A549 (cell line): ENCODE results near the gene ZHX3. TPM values are rescaled to one million over a fixed set of nuclear protein-coding genes. Genes with fewer than 3 reads are reported as not detected.

Experiments used
- ATAC-seq, 2 experiments: fragments of 200-7000 bp in 1 of 2; fragments of >200 bp in 1 of 2; cut with Nextera tagmentation in 1 of 2; cut with Tn5 transposase in 1 of 2; 3 replicates each; pipeline versions ENCODE4 v1.8.0 to v1.9.1; 2018 to 2020; ENCODE audit warnings: mild to moderate bottlenecking in 1 of 2, moderate library complexity in 1 of 2
- CTCF ChIA-PET: fragments of 300-600 bp; sonication (Branson Sonifier 250); formaldehyde crosslinking; extraction: SDS; loops from one replicate; lab custom pipeline; 2021; ENCODE audit warnings: antibody characterized with exemption, inconsistent platforms; lab: Yijun Ruan, JAX
- POLR2A ChIA-PET: fragments of 350-600 bp; formaldehyde crosslinking; extraction: SDS; loops from one replicate; lab custom pipeline; 2021; ENCODE audit warnings: antibody characterized with exemption, inconsistent platforms; lab: Yijun Ruan, JAX
- DNase-seq, 2 experiments: peaks; one replicate each; pipeline versions ENCODE4 v3.0.0 to v3.0.0-alpha.2; 2011 to 2016; ENCODE audit warnings: low read depth in 1 of 2, low spot score in 1 of 2
- FAIRE-seq: peaks from 2 replicates; lab custom pipeline; 2011; peaks lifted over from hg19 to GRCh38; lab: Jason Lieb, UNC
- H3K27ac ChIP-seq, 2 experiments: fragments of >200 bp; sonication (Bioruptor Twin); formaldehyde crosslinking; 3 replicates each; pipeline ENCODE4 v1.5.1; 2016 to 2017
- H3K4me1 ChIP-seq: fragments of >200 bp; sonication (Bioruptor Twin); formaldehyde crosslinking; 3 replicates; pipeline ENCODE4 v1.6.1; 2016
- H3K4me2 ChIP-seq: fragments of >200 bp; sonication (Bioruptor Twin); formaldehyde crosslinking; 3 replicates; pipeline ENCODE4 v1.6.1; 2016
- H3K4me3 ChIP-seq: fragments of >200 bp; sonication (Bioruptor Twin); formaldehyde crosslinking; 3 replicates; pipeline ENCODE4 v1.5.1; 2016
- H3K9me3 ChIP-seq: fragments of >200 bp; sonication (Bioruptor Twin); formaldehyde crosslinking; 3 replicates; pipeline ENCODE4 v1.6.1; 2016
- BCL3 ChIP-seq: fragments of >200 bp; sonication (Bioruptor Twin); formaldehyde crosslinking; IDR thresholded peaks from 3 replicates; pipeline ENCODE4 v1.6.1; 2016
- BHLHE40 ChIP-seq: IDR thresholded peaks from 2 replicates; pipeline ENCODE4 v1.6.1; 2012; ENCODE audit warnings: low read depth, low read length, inconsistent platforms
- CTCF ChIP-seq: fragments of >200 bp; sonication (Bioruptor Twin); formaldehyde crosslinking; IDR thresholded peaks from 3 replicates; pipeline ENCODE4 v1.5.1; 2016
- EHF ChIP-seq: fragments of 250-450 bp; sonication (Bioruptor Pico); IDR thresholded peaks from 2 replicates; pipeline ENCODE4 v1.5.0; 2020; ENCODE audit warnings: mild to moderate bottlenecking
- ELK1 ChIP-seq: fragments of 150-350 bp; IDR thresholded peaks from 2 replicates; pipeline ENCODE4 v1.6.1; 2014; ENCODE audit warnings: low read depth, mild to moderate bottlenecking, low read length
- FOXS1 ChIP-seq: fragments of 250-450 bp; sonication (Bioruptor Pico); IDR thresholded peaks from 2 replicates; pipeline ENCODE4 v1.5.0; 2020; ENCODE audit warnings: mild to moderate bottlenecking, moderate library complexity
- GATA3 ChIP-seq: IDR thresholded peaks from 2 replicates; pipeline ENCODE4 v1.6.1; 2012; ENCODE audit warnings: borderline replicate concordance
- HMGXB4 ChIP-seq: fragments of 250-450 bp; sonication (Bioruptor Pico); IDR thresholded peaks from 2 replicates; pipeline ENCODE4 v1.5.0; 2021; ENCODE audit warnings: mild to moderate bottlenecking, moderate library complexity, borderline replicate concordance
- HOXB13 ChIP-seq: fragments of 250-450 bp; sonication (Bioruptor Pico); IDR thresholded peaks from 2 replicates; pipeline ENCODE4 v1.5.0; 2020; ENCODE audit warnings: low read depth, mild to moderate bottlenecking, moderate library complexity
- HOXB5 ChIP-seq: fragments of 250-450 bp; sonication (Bioruptor Pico); IDR thresholded peaks from 2 replicates; pipeline ENCODE4 v1.5.0; 2020; ENCODE audit warnings: mild to moderate bottlenecking, moderate library complexity
- NFE2L2 ChIP-seq: fragments of 150-350 bp; conservative IDR thresholded peaks from 2 replicates; pipeline ENCODE4 v1.6.1; 2014; ENCODE audit warnings: low read length
- POLR2A ChIP-seq: IDR thresholded peaks from 2 replicates; pipeline ENCODE4 v1.6.1; 2012; ENCODE audit warnings: mild to moderate bottlenecking, low read length
- RAD21 ChIP-seq, 2 experiments: fragments of >200 bp in 1 of 2; sonication (Bioruptor Twin) in 1 of 2; formaldehyde crosslinking in 1 of 2; IDR thresholded peaks in 1 of 2; conservative IDR thresholded peaks in 1 of 2; 2 replicates in 1 of 2; 3 replicates in 1 of 2; pipeline ENCODE4 v1.6.1; 2012 to 2018; ENCODE audit warnings: inconsistent platforms in 1 of 2
- RARB ChIP-seq: fragments of 250-450 bp; sonication (Bioruptor Pico); IDR thresholded peaks from 2 replicates; pipeline ENCODE4 v1.8.0; 2021; ENCODE audit warnings: mild to moderate bottlenecking, moderate library complexity
- REST ChIP-seq: fragments of 200-600 bp; sonication (generic); IDR thresholded peaks from 2 replicates; pipeline ENCODE4 v1.6.1; 2016; ENCODE audit warnings: antibody characterized with exemption, mild to moderate bottlenecking, moderate library complexity
- RNF2 ChIP-seq: fragments of 200-600 bp; sonication (generic); IDR thresholded peaks from 2 replicates; pipeline ENCODE4 v1.6.1; 2016; ENCODE audit warnings: low read depth, mild to moderate bottlenecking, antibody characterized with exemption, moderate library complexity, borderline replicate concordance
- SMC3 ChIP-seq: fragments of >200 bp; sonication (Bioruptor Twin); formaldehyde crosslinking; IDR thresholded peaks from 3 replicates; pipeline ENCODE4 v1.6.1; 2018; ENCODE audit warnings: inconsistent platforms
- SREBF2 ChIP-seq: fragments of 450-650 bp; IDR thresholded peaks from 2 replicates; pipeline ENCODE4 v1.6.1; 2014; ENCODE audit warnings: mild to moderate bottlenecking, moderate library complexity
- TP53 ChIP-seq: fragments of 250-450 bp; sonication (Bioruptor Pico); IDR thresholded peaks from 2 replicates; pipeline ENCODE4 v1.5.0; 2021; ENCODE audit warnings: mild to moderate bottlenecking, moderate library complexity
- USF2 ChIP-seq: fragments of 450-650 bp; IDR thresholded peaks from 2 replicates; pipeline ENCODE4 v1.6.1; 2014; ENCODE audit warnings: antibody characterized with exemption
- WGBS: methylation state at CpG from one replicate; pipeline ENCODE4 v1.1.6; 2017; ENCODE audit errors: missing lambda C conversion rate; 5-methylcytosine and 5-hydroxymethylcytosine counted together
- polyA plus RNA-seq, 4 experiments: library from polyadenylated mRNA; depleted of rRNA in 3 of 4; stranded (reverse); fragments of >200 nt; fragmentation: RNase III in 1 of 4; extraction: RNeasy Plus Mini Kit Qiagen cat#74134 plus additional on column Dnase treatment in 1 of 4; gene quantifications; 2 replicates in 3 of 4; 3 replicates in 1 of 4; pipeline ENCODE4 v1.2.3, GENCODE V29; 2011 to 2017

Gene ZHX3
- polyA plus RNA-seq, 2 of the 4 experiments (the other 2 are of a cell fraction): 3.6 to 4.1 TPM

GRCh38 chr20:41173161-41173721, 144.3 kb downstream of the ZHX3 start:
- POLR2A ChIA-PET: no interaction called here
- WGBS: 10% methylated on average over 8 of the region's 9 CpGs
- CTCF ChIA-PET: interaction anchor here (0.6 to 12.1 kb wide), 70 partner anchors 9 to 520 kb away, joined by 3 to 248 read pairs (median 4); partner anchors contain the start of genes LPIN3, PLCG1 and ZHX3

GRCh38 chr20:41172296-41173140, 145.0 kb downstream of the ZHX3 start:
- ATAC-seq: peak; percentile 22 to 41; a peak in 3 of 6 replicates
- POLR2A ChIA-PET: no interaction called here
- no peak overlapping the region for H3K27ac ChIP-seq
- H3K4me3 ChIP-seq: no peak overlapping the region
- CTCF ChIA-PET: interaction anchor here (0.6 to 12.1 kb wide), 69 partner anchors 9 to 520 kb away, joined by 3 to 248 read pairs (median 5); partner anchors contain the start of genes LPIN3, PLCG1 and ZHX3
- WGBS: 89% methylated on average over 12 of the region's 18 CpGs
- no peaks in the 10 kb centered on the region for H3K9me3 ChIP-seq
- H3K4me2 ChIP-seq: no peak overlapping the region
- no peak for DNase-seq
- TF ChIP-seq HMGXB4 (CRISPR knock-in tag): no peak
- no peak for TF ChIP-seq RARB (CRISPR knock-in tag)
- TF ChIP-seq GATA3: no peak
- no peak for TF ChIP-seq SREBF2
- no peak for TF ChIP-seq BHLHE40
- TF ChIP-seq ELK1: no peak
- TF ChIP-seq RNF2: no peak
- no peak for TF ChIP-seq HOXB13
- no peak for TF ChIP-seq POLR2A
- TF ChIP-seq NFE2L2: no peak
- TF ChIP-seq REST: no peak
- TF ChIP-seq USF2: no peak
- TF ChIP-seq FOXS1 (CRISPR knock-in tag): no peak
- TF ChIP-seq TP53 (CRISPR knock-in tag): no peak
- TF ChIP-seq BCL3: no peak
- H3K4me1 ChIP-seq: peaks cover 4% of the 10 kb centered on the region; the same call in 1 of the 3 replicates
- FAIRE-seq: no peak

More at GRCh38 chr20:41173161-41173721, 144.3 kb downstream of the ZHX3 start:
- Histone ChIP-seq H3K9me3 (no peaks in the 10 kb centered on the region), H3K4me1 (peaks cover 11% of the 10 kb centered on the region; the same call in 2 of the 3 replicates), H3K27ac (no peak overlapping the region), H3K4me3 (no peak overlapping the region), H3K4me2 (no peak overlapping the region)
- FAIRE-seq (no peak), ATAC-seq (peak; percentile 89 to 95), DNase-seq (peak; percentile 60 to 81)
- TF ChIP-seq EHF: no peak
- TF ChIP-seq RAD21 (conservative IDR thresholded peaks at IDR 0.05 in 1 of 2, IDR thresholded peaks at IDR 0.05 in 1 of 2): peak; percentile 89 to 93
- peak; percentile 92 for TF ChIP-seq SMC3
- no peak for TF ChIP-seq HOXB5 (CRISPR knock-in tag)
- peak; percentile 85 for TF ChIP-seq CTCF
